CD8-positive, alpha-beta memory T cell (primary cell): Measurements from ENCODE around the gene TBC1D10A. TPM values are rescaled to one million over a fixed set of nuclear protein-coding genes. Genes with fewer than 3 reads are reported as not detected.

Experiments
- CTCF ChIA-PET: fragments of 350-600 bp; sonication (Branson Sonifier 250); formaldehyde crosslinking; loops from one replicate; lab custom pipeline; 2021; ENCODE audit warnings: antibody characterized with exemption; lab: Charles Lee
- POLR2A ChIA-PET: fragments of 350-600 bp; sonication (Branson Sonifier 250); formaldehyde crosslinking; loops from one replicate; lab custom pipeline; 2021; ENCODE audit warnings: antibody characterized with exemption; lab: Charles Lee
- DNase-seq, 5 donors: peaks; one replicate each; pipeline versions ENCODE4 v3.0.0 to v3.0.0-alpha.2; 2020 to 2022; ENCODE audit warnings: mixed read lengths in 1 of 5
- H3K27ac ChIP-seq: one replicate; pipeline ENCODE4 v1.7.0; 2013; ENCODE audit warnings: low read depth, mild to moderate bottlenecking, low read length, moderate library complexity
- H3K27me3 ChIP-seq: 2 replicates; pipeline ENCODE4 v1.7.0; 2013; ENCODE audit warnings: low read length, mild to moderate bottlenecking; ENCODE audit not compliant: insufficient read depth, poor library complexity, severe bottlenecking
- H3K36me3 ChIP-seq: 2 replicates; pipeline ENCODE4 v1.7.0; 2013; ENCODE audit warnings: mild to moderate bottlenecking, low read length, moderate library complexity; ENCODE audit not compliant: insufficient read depth
- H3K4me1 ChIP-seq: 2 replicates; pipeline ENCODE4 v1.7.0; 2013; ENCODE audit warnings: mild to moderate bottlenecking, low read length, moderate library complexity; ENCODE audit not compliant: insufficient read depth
- H3K4me3 ChIP-seq: 2 replicates; pipeline ENCODE4 v1.7.0; 2013; ENCODE audit warnings: mild to moderate bottlenecking, low read length
- H3K9me3 ChIP-seq: 2 replicates; pipeline ENCODE4 v1.7.0; 2013; ENCODE audit warnings: mild to moderate bottlenecking, low read length
- H3K27ac Mint-ChIP-seq, 8 donors: one replicate each; pipeline ENCODE4 v1.8.0; 2020 to 2021; ENCODE audit warnings: mixed read lengths in 8 of 8, mild to moderate bottlenecking in 6 of 8, inconsistent platforms in 3 of 8, moderate library complexity in 3 of 8
- H3K27me3 Mint-ChIP-seq, 2 donors: one replicate each; pipeline ENCODE4 v1.8.0; 2020 to 2021; ENCODE audit warnings: mixed read lengths in 2 of 2, mild to moderate bottlenecking in 1 of 2, moderate library complexity in 1 of 2
- H3K36me3 Mint-ChIP-seq, 3 donors: one replicate each; pipeline ENCODE4 v1.8.0; 2020 to 2021; ENCODE audit warnings: mixed read lengths in 3 of 3, inconsistent platforms in 1 of 3, mild to moderate bottlenecking in 1 of 3
- H3K4me1 Mint-ChIP-seq, 3 donors: one replicate each; pipeline ENCODE4 v1.8.0; 2020 to 2021; ENCODE audit warnings: mixed read lengths in 3 of 3, inconsistent platforms in 1 of 3, mild to moderate bottlenecking in 1 of 3
- H3K4me3 Mint-ChIP-seq, 7 donors: one replicate each; pipeline ENCODE4 v1.8.0; 2020 to 2021; ENCODE audit warnings: mixed read lengths in 7 of 7, mild to moderate bottlenecking in 6 of 7, moderate library complexity in 4 of 7, inconsistent platforms in 2 of 7
- H3K9me3 Mint-ChIP-seq, 5 donors: one replicate each; pipeline ENCODE4 v1.8.0; 2020 to 2022; ENCODE audit warnings: mixed read lengths in 5 of 5, mild to moderate bottlenecking in 3 of 5, moderate library complexity in 2 of 5, inconsistent platforms in 1 of 5
- polyA plus RNA-seq: library from polyadenylated mRNA; unstranded; fragments of 300-500 nt; fragmentation: Illumina TruSeq; gene quantifications from one replicate; pipeline ENCODE4 v1.2.3, GENCODE V29; 2021
- total RNA-seq, 2 experiments: library from RNA; stranded (reverse); gene quantifications; one replicate each; pipeline ENCODE4 v1.2.3, GENCODE V29; 2021

The TBC1D10A gene
- total RNA-seq = 10 to 100 TPM; 14.7 to 17.3 TPM
- 55.2 TPM for polyA plus RNA-seq

GRCh38 chr22:30326706-30327362 is at the start of gene TBC1D10A:
Gene TBC1D10A (minus strand): TSS chr22:30326941. CDS start chr22:30326881, 60 bp downstream.
- Mint-ChIP-seq H3K36me3 (peaks cover 0 to 39% (median 7%) of the 10 kb centered on the region in 3 donors), H3K4me3 (peak within 1 kb of the TSS; percentile 86 to 95 (median 91)), H3K9me3 (no peaks in the 10 kb centered on the region), H3K27ac (peak within 1 kb of the TSS; percentile 87 to 95 (median 92)), H3K4me1 (peaks cover 42 to 50% (median 50%) of the 10 kb centered on the region in 3 donors), H3K27me3 (no peaks in the 10 kb centered on the region)
- CTCF ChIA-PET = interaction anchor here (0.8 to 7.6 kb wide), 8 partner anchors 9 to 63 kb away, joined by 3 to 53 read pairs (median 6); partner anchors contain the start of gene CASTOR1
- H3K4me3 ChIP-seq = peak within 1 kb of the TSS; percentile 86
- peak within 1 kb of the TSS; percentile 67 for H3K27ac ChIP-seq
- DNase-seq = peak; percentile 91 to 96 (median 93)
- no peaks in the 10 kb centered on the region for H3K27me3 ChIP-seq
- H3K36me3 ChIP-seq = no peaks in the 10 kb centered on the region
- peaks cover 51% of the 10 kb centered on the region for H3K4me1 ChIP-seq
- no peaks in the 10 kb centered on the region for H3K9me3 ChIP-seq
- POLR2A ChIA-PET = interaction anchor here (1.0 to 7.0 kb wide), 9 partner anchors 11 to 965 kb away, joined by 3 to 71 read pairs (median 8); partner anchors contain the start of genes CASTOR1, CCDC157, PIK3IP1 and SF3A1

- H3K27me3 Mint-ChIP-seq = no peaks in the 10 kb centered on the region
- H3K9me3 ChIP-seq = no peaks in the 10 kb centered on the region
- no peak overlapping the region for H3K4me3 ChIP-seq
- H3K4me1 Mint-ChIP-seq = no peaks in the 10 kb centered on the region
- H3K4me1 ChIP-seq = no peaks in the 10 kb centered on the region
- H3K36me3 Mint-ChIP-seq = no peaks in the 10 kb centered on the region
- CTCF ChIA-PET = interaction anchor here (1.7 to 3.1 kb wide), 2 partner anchors 12 to 88 kb away, joined by 6 to 9 read pairs; partner anchors contain the start of gene RNF215
- no peak overlapping the region for H3K4me3 Mint-ChIP-seq
- no peaks in the 10 kb centered on the region for H3K36me3 ChIP-seq
- DNase-seq = no peak
- H3K27ac ChIP-seq = no peak overlapping the region
- H3K9me3 Mint-ChIP-seq = no peaks in the 10 kb centered on the region
- POLR2A ChIA-PET = no interaction called here
- no peaks in the 10 kb centered on the region for H3K27me3 ChIP-seq
- peak overlapping the region in 1 of 8 donors; percentile 74 for H3K27ac Mint-ChIP-seq
These were observed 48.6 kb upstream of the TBC1D10A start for GRCh38 chr22:30375312-30375849.

GRCh38 chr22:30373331-30374325 is 46.9 kb upstream of the TBC1D10A start:
- Histone ChIP-seq H3K27me3 (no peaks in the 10 kb centered on the region), H3K4me1 (no peaks in the 10 kb centered on the region), H3K36me3 (no peaks in the 10 kb centered on the region), H3K4me3 (no peak overlapping the region), H3K9me3 (no peaks in the 10 kb centered on the region), H3K27ac (no peak overlapping the region)
- Mint-ChIP-seq H3K36me3 (no peaks in the 10 kb centered on the region), H3K9me3 (no peaks in the 10 kb centered on the region), H3K27ac (no peak overlapping the region), H3K4me3 (no peak overlapping the region), H3K4me1 (no peaks in the 10 kb centered on the region), H3K27me3 (no peaks in the 10 kb centered on the region)
- CTCF ChIA-PET = interaction anchor here (1.2 to 3.1 kb wide), 6 partner anchors 12 to 112 kb away, joined by 3 to 9 read pairs (median 4); partner anchors contain the start of gene RNF215
- peak in 1 of 5 donors; percentile 39 for DNase-seq
- POLR2A ChIA-PET = no interaction called here

- H3K4me1 ChIP-seq = no peaks in the 10 kb centered on the region
- Mint-ChIP-seq H3K4me1 (no peaks in the 10 kb centered on the region), H3K36me3 (no peaks in the 10 kb centered on the region), H3K9me3 (no peaks in the 10 kb centered on the region), H3K27ac (no peak overlapping the region), H3K4me3 (no peak overlapping the region), H3K27me3 (no peaks in the 10 kb centered on the region)
- DNase-seq = no peak
- no peaks in the 10 kb centered on the region for H3K36me3 ChIP-seq
- ChIA-PET CTCF (interaction anchor here (1.3 to 1.6 kb wide), 3 partner anchors 13 to 85 kb away, joined by 3 to 5 read pairs (median 4); no protein-coding TSS in a partner anchor), POLR2A (no interaction called here)
- H3K27ac ChIP-seq = no peak overlapping the region
- no peak overlapping the region for H3K4me3 ChIP-seq
- no peaks in the 10 kb centered on the region for H3K27me3 ChIP-seq
- no peaks in the 10 kb centered on the region for H3K9me3 ChIP-seq
These were observed 46.2 kb upstream of the TBC1D10A start for GRCh38 chr22:30372915-30373314.

- no peaks in the 10 kb centered on the region for H3K9me3 ChIP-seq
- CTCF ChIA-PET = interaction anchor here (1.3 kb wide), 1 partner anchor 84 kb away, joined by 4 read pairs; no protein-coding TSS in a partner anchor
- H3K27me3 Mint-ChIP-seq = no peaks in the 10 kb centered on the region
These were observed 45.2 kb upstream of the TBC1D10A start for GRCh38 chr22:30371981-30372380.

GRCh38 chr22:30371321-30371720 is 44.6 kb upstream of the TBC1D10A start:
- CTCF ChIA-PET = no interaction called here
- no peak overlapping the region for H3K27ac Mint-ChIP-seq

More at GRCh38 chr22:30371981-30372380, 45.2 kb upstream of the TBC1D10A start:
- no peaks in the 10 kb centered on the region for H3K36me3 Mint-ChIP-seq
- no peak for DNase-seq
- no peaks in the 10 kb centered on the region for H3K27me3 ChIP-seq
- no peak overlapping the region for H3K27ac ChIP-seq
- no peak overlapping the region for H3K27ac Mint-ChIP-seq
- no peaks in the 10 kb centered on the region for H3K36me3 ChIP-seq
- H3K4me1 ChIP-seq = no peaks in the 10 kb centered on the region
- no peaks in the 10 kb centered on the region for H3K9me3 Mint-ChIP-seq
- POLR2A ChIA-PET = no interaction called here
- no peak overlapping the region for H3K4me3 Mint-ChIP-seq
- H3K4me1 Mint-ChIP-seq = no peaks in the 10 kb centered on the region
- H3K4me3 ChIP-seq = no peak overlapping the region

GRCh38 chr22:30370641-30371230 is 44.0 kb upstream of the TBC1D10A start:
- DNase-seq = no peak
- Mint-ChIP-seq H3K27ac (peak overlapping the region in 1 of 8 donors; percentile 57), H3K27me3 (peaks cover 0 to 2% of the 10 kb centered on the region in 2 donors), H3K9me3 (no peaks in the 10 kb centered on the region), H3K4me1 (no peaks in the 10 kb centered on the region), H3K36me3 (peaks cover 0 to 4% (median 0%) of the 10 kb centered on the region in 3 donors), H3K4me3 (no peak overlapping the region)
- Histone ChIP-seq H3K27ac (no peak overlapping the region), H3K9me3 (no peaks in the 10 kb centered on the region), H3K36me3 (no peaks in the 10 kb centered on the region), H3K27me3 (no peaks in the 10 kb centered on the region), H3K4me3 (no peak overlapping the region), H3K4me1 (no peaks in the 10 kb centered on the region)
- ChIA-PET CTCF (no interaction called here), POLR2A (no interaction called here)

More at GRCh38 chr22:30371321-30371720, 44.6 kb upstream of the TBC1D10A start:
- POLR2A ChIA-PET = no interaction called here
- Histone ChIP-seq H3K4me3 (no peak overlapping the region), H3K9me3 (no peaks in the 10 kb centered on the region), H3K27ac (no peak overlapping the region), H3K27me3 (no peaks in the 10 kb centered on the region), H3K36me3 (no peaks in the 10 kb centered on the region), H3K4me1 (no peaks in the 10 kb centered on the region)
- Mint-ChIP-seq H3K9me3 (no peaks in the 10 kb centered on the region), H3K27me3 (no peaks in the 10 kb centered on the region), H3K4me3 (no peak overlapping the region), H3K4me1 (no peaks in the 10 kb centered on the region), H3K36me3 (peaks cover 0 to 3% (median 0%) of the 10 kb centered on the region in 3 donors)
- DNase-seq = peak in 1 of 5 donors; percentile 42
